HepG2 (cell line): ENCODE data around the gene RSF1. TPM values are rescaled to one million over a fixed set of nuclear protein-coding genes. Genes with fewer than 3 reads are reported as not detected.
A peak's percentile ranks its signal among the peaks of the same experiment; 100 is the strongest.

Source experiments
- ATAC-seq: fragments of 200-7000 bp; cut with Tn5 transposase; 3 replicates; pipeline ENCODE4 v1.9.1; 2020; ENCODE audit warnings: mild to moderate bottlenecking, moderate library complexity
- BruUV-seq: library from RNA; stranded (reverse); fragments of 400-500 nt; replicated peaks from 2 replicates; lab custom pipeline; 2021; lab: Mats Ljungman, UMichigan
- CTCF ChIA-PET: fragments of 300-600 bp; formaldehyde crosslinking; extraction: SDS; loops from one replicate; lab custom pipeline; 2021; ENCODE audit warnings: low total read pairs, inconsistent platforms, low intra/inter-chr PET ratio; lab: Yijun Ruan, JAX
- POLR2A ChIA-PET: fragments of 350-600 bp; sonication (Branson Sonifier 250); formaldehyde crosslinking; loops from one replicate; lab custom pipeline; 2020; ENCODE audit warnings: antibody characterized with exemption, inconsistent platforms; lab: Yijun Ruan, JAX
- DNase-seq: peaks from one replicate; pipeline ENCODE4 v3.0.0-alpha.2; 2015; ENCODE audit warnings: low spot score
- FAIRE-seq: peaks from 3 replicates; lab custom pipeline; 2011; peaks lifted over from hg19 to GRCh38; lab: Jason Lieb, UNC
- H2AFZ ChIP-seq: one replicate; pipeline ENCODE4 v1.6.1; 2011; ENCODE audit warnings: low read length, inconsistent platforms
- H3K27ac ChIP-seq: fragments of 300-600 bp; 3 replicates; pipeline ENCODE4 v1.8.0; 2011; ENCODE audit warnings: mixed run types, mild to moderate bottlenecking, mixed read lengths, low read length, inconsistent platforms; ENCODE audit not compliant: insufficient read depth; ENCODE audit errors: extremely low read length
- H3K27me3 ChIP-seq, 2 experiments: fragments of 200-600 bp in 1 of 2; 2 replicates in 1 of 2; 3 replicates in 1 of 2; pipeline versions ENCODE4 v1.6.0 to v1.8.0; 2011; ENCODE audit warnings: low read length in 2 of 2, mild to moderate bottlenecking in 2 of 2, moderate library complexity in 2 of 2, inconsistent platforms in 1 of 2; ENCODE audit not compliant: insufficient read depth in 2 of 2, control insufficient read depth in 1 of 2
- H3K36me3 ChIP-seq, 2 experiments: fragments of 200-600 bp in 1 of 2; replicated peaks in 1 of 2; 2 replicates in 1 of 2; 3 replicates in 1 of 2; pipeline versions ENCODE4 v1.5.1 to v1.8.0; 2011; ENCODE audit warnings: low read length in 2 of 2, inconsistent platforms in 1 of 2; ENCODE audit not compliant: insufficient read depth in 2 of 2, control insufficient read depth in 1 of 2
- H3K4me1 ChIP-seq: 2 replicates; pipeline ENCODE4 v1.5.1; 2012; ENCODE audit warnings: low read length, inconsistent platforms; ENCODE audit not compliant: insufficient read depth
- H3K4me2 ChIP-seq: 2 replicates; pipeline ENCODE4 v1.6.0; 2011; ENCODE audit warnings: low read depth, low read length, inconsistent platforms
- H3K4me3 ChIP-seq, 3 experiments: fragments of 200-600 bp in 1 of 3; sonication (generic), shearing (Covaris generic) in 1 of 3; replicated peaks in 1 of 3; 2 replicates each; pipeline ENCODE4 v1.5.1; 2011 to 2016; ENCODE audit warnings: low read length in 3 of 3, inconsistent platforms in 2 of 3, low read depth in 2 of 3, mild to moderate bottlenecking in 2 of 3, control low read depth in 1 of 3, mixed read lengths in 1 of 3; ENCODE audit not compliant: insufficient read depth in 1 of 3
- H3K79me2 ChIP-seq: one replicate; pipeline ENCODE4 v1.6.1; 2011; ENCODE audit warnings: low read length, inconsistent platforms; ENCODE audit not compliant: insufficient read depth
- H3K9ac ChIP-seq: 2 replicates; pipeline ENCODE4 v1.6.0; 2011; ENCODE audit warnings: mild to moderate bottlenecking, low read depth, low read length, inconsistent platforms; ENCODE audit not compliant: insufficient read depth
- H3K9me3 ChIP-seq: 2 replicates; pipeline ENCODE4 v1.5.1; 2012; ENCODE audit warnings: mild to moderate bottlenecking, low read length
- H4K20me1 ChIP-seq: 2 replicates; pipeline ENCODE4 v1.6.0; 2011; ENCODE audit warnings: inconsistent platforms, mild to moderate bottlenecking, low read length, moderate library complexity; ENCODE audit not compliant: insufficient read depth
- SMAD3 ChIP-seq: sonication (generic); formaldehyde crosslinking; IDR thresholded peaks from 2 replicates; pipeline ENCODE4 v1.4.0; 2020; ENCODE audit warnings: missing genetic modification reagents
- ZIK1 ChIP-seq: sonication (generic); formaldehyde crosslinking; IDR thresholded peaks from 2 replicates; pipeline ENCODE4 v1.5.0; 2020; ENCODE audit warnings: mild to moderate bottlenecking, low read depth, missing genetic modification reagents, borderline replicate concordance
- ZNF121 ChIP-seq: sonication (generic); formaldehyde crosslinking; IDR thresholded peaks from 2 replicates; pipeline ENCODE4 v1.5.0; 2020; ENCODE audit warnings: mild to moderate bottlenecking, missing genetic modification reagents
- ZNF329 ChIP-seq: sonication (generic); formaldehyde crosslinking; IDR thresholded peaks from 2 replicates; pipeline ENCODE4 v1.9.0; 2021; ENCODE audit warnings: low read depth, mild to moderate bottlenecking, missing genetic modification reagents
- ZNF562 ChIP-seq: sonication (generic); formaldehyde crosslinking; IDR thresholded peaks from 2 replicates; pipeline ENCODE4 v1.8.0; 2022; ENCODE audit warnings: missing genetic modification reagents, borderline replicate concordance
- WGBS: methylation state at CpG from one replicate; pipeline ENCODE4 v1.1.6; 2017; ENCODE audit warnings: low lambda C conversion rate; 5-methylcytosine and 5-hydroxymethylcytosine counted together
- in situ Hi-C: cut with HindIII; loops from 2 replicates; pipeline ENCODE4 v1.10.0; 2017; ENCODE audit warnings: low pct_unique_long_range_greater_than_20kb; ENCODE audit not compliant: extremely low pct_ligation_motif_present
- intact Hi-C: fragments of 100-400 bp; cut with micrococcal nuclease; formaldehyde crosslinking; loops from one replicate; pipeline ENCODE4 v1.10.0; 2022; ENCODE audit not compliant: unreplicated experiment
- polyA plus RNA-seq, 8 experiments: library from polyadenylated mRNA; depleted of rRNA in 3 of 8; stranded (reverse) in 7 of 8; unstranded in 1 of 8; fragments of >200 nt; fragmentation: Illumina TruSeq in 4 of 8; extraction: Trizol in 4 of 8; gene quantifications; 2 replicates each; pipeline versions ENCODE4 v1.2.1 to v1.2.3, GENCODE V29; 2011 to 2016; ENCODE audit warnings: low read depth in 4 of 8, missing spikeins in 1 of 8, mixed read lengths in 1 of 8; ENCODE audit not compliant: insufficient read depth in 1 of 8
- total RNA-seq, 5 experiments: library from RNA; depleted of rRNA; stranded (reverse); fragments of >200 nt; fragmentation: Illumina TruSeq; extraction: Trizol; gene quantifications; 2 replicates each; pipeline ENCODE4 v1.2.3, GENCODE V29; 2016; ENCODE audit warnings: low read depth in 1 of 5
- TF ChIP-seq, protein P1 (sequence below): sonication (generic); formaldehyde crosslinking; IDR thresholded peaks from 2 replicates; pipeline ENCODE4 v1.5.0; 2020; ENCODE audit warnings: mild to moderate bottlenecking, missing genetic modification reagents
- TF ChIP-seq, protein P2 (sequence below): IDR thresholded peaks from 2 replicates; pipeline ENCODE4 v1.6.1; 2018; ENCODE audit warnings: missing genetic modification reagents
- TF ChIP-seq, protein P3 (sequence below): sonication (generic); formaldehyde crosslinking; IDR thresholded peaks from 2 replicates; pipeline ENCODE4 v1.9.0; 2022; ENCODE audit warnings: missing genetic modification reagents, mild to moderate bottlenecking, borderline replicate concordance

Gene RSF1
- total and polyA plus RNA-seq, 2 of the 13 experiments (the other 11 are each of a cell fraction or from before 2014, with no cell fraction given) = 15.5 to 33.1 TPM

DNA sequence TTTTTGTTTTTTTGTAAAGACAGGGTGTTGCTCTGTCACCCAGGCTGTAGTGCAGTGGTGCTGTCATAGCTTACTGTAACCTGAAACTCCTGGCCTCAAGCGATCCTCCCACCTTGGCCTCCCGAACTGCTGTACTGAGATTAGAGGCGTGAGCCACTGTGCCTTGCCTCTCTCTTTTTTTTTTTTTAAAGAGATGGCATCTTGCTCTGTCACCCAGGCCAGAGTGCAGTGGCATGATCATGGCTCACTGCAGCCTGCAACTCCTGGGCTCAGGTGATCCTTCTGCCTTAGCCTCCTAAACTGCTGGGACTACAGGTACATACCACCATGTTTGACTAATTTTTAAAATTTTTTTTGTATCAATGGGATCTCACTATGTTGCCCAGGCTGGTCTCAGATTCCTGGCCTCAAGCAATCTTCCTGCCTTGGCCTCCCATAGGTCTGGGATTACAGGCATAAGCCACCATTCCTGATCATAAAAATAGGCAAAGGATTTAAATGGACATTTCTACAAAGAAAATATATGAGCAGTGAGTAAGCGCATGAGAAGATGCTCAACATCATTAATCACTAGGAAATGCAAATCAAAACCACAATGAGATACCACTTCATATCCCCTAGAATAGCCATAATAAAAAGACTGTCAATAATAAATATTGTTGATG, 165.6 kb downstream of the RSF1 start:
- ATAC-seq = 0 out of 3 replicates have a peak, but pooled peaks have one; percentile 21
- no peaks in the 10 kb centered on the region for H3K79me2 ChIP-seq
- 34% methylated on average over 4 of the region's 4 CpGs for WGBS
- H3K36me3 ChIP-seq = no peaks in the 10 kb centered on the region
- H3K4me2 ChIP-seq = no peak overlapping the region
- TF ChIP-seq, protein P1, sequence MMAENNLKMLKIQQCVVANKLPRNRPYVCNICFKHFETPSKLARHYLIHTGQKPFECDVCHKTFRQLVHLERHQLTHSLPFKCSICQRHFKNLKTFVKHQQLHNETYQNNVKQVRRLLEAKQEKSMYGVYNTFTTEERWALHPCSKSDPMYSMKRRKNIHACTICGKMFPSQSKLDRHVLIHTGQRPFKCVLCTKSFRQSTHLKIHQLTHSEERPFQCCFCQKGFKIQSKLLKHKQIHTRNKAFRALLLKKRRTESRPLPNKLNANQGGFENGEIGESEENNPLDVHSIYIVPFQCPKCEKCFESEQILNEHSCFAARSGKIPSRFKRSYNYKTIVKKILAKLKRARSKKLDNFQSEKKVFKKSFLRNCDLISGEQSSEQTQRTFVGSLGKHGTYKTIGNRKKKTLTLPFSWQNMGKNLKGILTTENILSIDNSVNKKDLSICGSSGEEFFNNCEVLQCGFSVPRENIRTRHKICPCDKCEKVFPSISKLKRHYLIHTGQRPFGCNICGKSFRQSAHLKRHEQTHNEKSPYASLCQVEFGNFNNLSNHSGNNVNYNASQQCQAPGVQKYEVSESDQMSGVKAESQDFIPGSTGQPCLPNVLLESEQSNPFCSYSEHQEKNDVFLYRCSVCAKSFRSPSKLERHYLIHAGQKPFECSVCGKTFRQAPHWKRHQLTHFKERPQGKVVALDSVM (CRISPR knock-in tag) = peak; percentile 94
- TF ChIP-seq ZNF121 = peak; percentile 43; the same call in 1 of the 2 replicates
- TF ChIP-seq, protein P2, sequence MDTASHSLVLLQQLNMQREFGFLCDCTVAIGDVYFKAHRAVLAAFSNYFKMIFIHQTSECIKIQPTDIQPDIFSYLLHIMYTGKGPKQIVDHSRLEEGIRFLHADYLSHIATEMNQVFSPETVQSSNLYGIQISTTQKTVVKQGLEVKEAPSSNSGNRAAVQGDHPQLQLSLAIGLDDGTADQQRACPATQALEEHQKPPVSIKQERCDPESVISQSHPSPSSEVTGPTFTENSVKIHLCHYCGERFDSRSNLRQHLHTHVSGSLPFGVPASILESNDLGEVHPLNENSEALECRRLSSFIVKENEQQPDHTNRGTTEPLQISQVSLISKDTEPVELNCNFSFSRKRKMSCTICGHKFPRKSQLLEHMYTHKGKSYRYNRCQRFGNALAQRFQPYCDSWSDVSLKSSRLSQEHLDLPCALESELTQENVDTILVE (CRISPR knock-in tag) = no peak
- FAIRE-seq = no peak
- no peak overlapping the region for H2AFZ ChIP-seq
- DNase-seq = no peak
- ChIA-PET CTCF (no interaction called here), POLR2A (no interaction called here)
- no peak overlapping the region for H3K4me3 ChIP-seq
- peaks cover 26% of the 10 kb centered on the region; the same call in 1 of the 2 replicates for H3K4me1 ChIP-seq
- no peaks in the 10 kb centered on the region for H3K9me3 ChIP-seq
- no peak overlapping the region for H3K27ac ChIP-seq
- BruUV-seq = no TSS peak
- intact Hi-C loops (no loop called here), in situ Hi-C loops (no loop called here)
- H3K9ac ChIP-seq = no peak overlapping the region
- H3K27me3 ChIP-seq = no peaks in the 10 kb centered on the region
- H4K20me1 ChIP-seq = no peaks in the 10 kb centered on the region

DNA sequence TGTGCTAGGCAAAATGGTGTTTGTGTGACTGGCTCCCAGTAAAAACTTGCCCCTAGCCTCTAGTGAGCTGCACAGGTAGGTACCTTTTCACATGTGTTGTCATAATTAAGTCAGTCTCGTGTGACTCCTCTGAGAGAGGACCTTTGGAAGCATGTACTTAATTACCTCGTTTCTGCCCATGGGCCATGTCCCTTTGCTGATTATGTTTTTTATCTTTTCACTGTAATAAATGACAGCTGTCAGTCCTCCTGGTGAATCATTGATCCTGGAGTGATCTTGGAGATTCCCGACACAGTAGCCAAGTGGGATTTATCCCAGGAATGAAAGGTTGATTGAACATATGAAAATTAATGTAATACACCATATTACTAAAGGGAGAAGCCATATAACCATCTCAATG, 170.4 kb downstream of the RSF1 start:
- Histone ChIP-seq H4K20me1 (no peaks in the 10 kb centered on the region), H3K79me2 (no peaks in the 10 kb centered on the region), H2AFZ (peak overlapping the region; percentile 58), H3K4me1 (peaks cover 16% of the 10 kb centered on the region; the same call in 1 of the 2 replicates), H3K9ac (no peak overlapping the region), H3K27ac (no peak overlapping the region), H3K36me3 (no peaks in the 10 kb centered on the region), H3K4me3 (no peak overlapping the region), H3K9me3 (no peaks in the 10 kb centered on the region), H3K4me2 (peak overlapping the region; percentile 40; the same call in 1 of the 2 replicates), H3K27me3 (no peaks in the 10 kb centered on the region)
- in situ Hi-C loops (no loop called here), intact Hi-C loops (no loop called here)
- ATAC-seq = no peak; the same call in 2 of the 3 replicates
- no peak for DNase-seq
- ChIA-PET CTCF (no interaction called here), POLR2A (no interaction called here)
- TF ChIP-seq ZNF562 (CRISPR knock-in tag) (no peak), ZNF329 (no peak), SMAD3 (CRISPR knock-in tag) (no peak), ZIK1 (no peak)
- TF ChIP-seq, protein P3, sequence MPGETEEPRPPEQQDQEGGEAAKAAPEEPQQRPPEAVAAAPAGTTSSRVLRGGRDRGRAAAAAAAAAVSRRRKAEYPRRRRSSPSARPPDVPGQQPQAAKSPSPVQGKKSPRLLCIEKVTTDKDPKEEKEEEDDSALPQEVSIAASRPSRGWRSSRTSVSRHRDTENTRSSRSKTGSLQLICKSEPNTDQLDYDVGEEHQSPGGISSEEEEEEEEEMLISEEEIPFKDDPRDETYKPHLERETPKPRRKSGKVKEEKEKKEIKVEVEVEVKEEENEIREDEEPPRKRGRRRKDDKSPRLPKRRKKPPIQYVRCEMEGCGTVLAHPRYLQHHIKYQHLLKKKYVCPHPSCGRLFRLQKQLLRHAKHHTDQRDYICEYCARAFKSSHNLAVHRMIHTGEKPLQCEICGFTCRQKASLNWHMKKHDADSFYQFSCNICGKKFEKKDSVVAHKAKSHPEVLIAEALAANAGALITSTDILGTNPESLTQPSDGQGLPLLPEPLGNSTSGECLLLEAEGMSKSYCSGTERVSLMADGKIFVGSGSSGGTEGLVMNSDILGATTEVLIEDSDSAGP (CRISPR knock-in tag) = no peak
- BruUV-seq = no TSS peak
- 18% methylated on average over 3 of the region's 3 CpGs for WGBS
- no peak for FAIRE-seq
